GM19397 (cell line): ENCODE results near the gene TSC2.
"Not testable (repeated sequence)": the region's sequence is repeated elsewhere in the genome, so short reads cannot be mapped to it uniquely, and the experiment has no call there.

Experiments
- ATAC-seq: cut with Tn5 transposase; IDR thresholded peaks from one replicate; pipeline ENCODE4 v1.9.1; 2021; ENCODE audit warnings: mild to moderate bottlenecking, moderate library complexity; ENCODE audit not compliant: unreplicated experiment

The TSC2 gene

DNA sequence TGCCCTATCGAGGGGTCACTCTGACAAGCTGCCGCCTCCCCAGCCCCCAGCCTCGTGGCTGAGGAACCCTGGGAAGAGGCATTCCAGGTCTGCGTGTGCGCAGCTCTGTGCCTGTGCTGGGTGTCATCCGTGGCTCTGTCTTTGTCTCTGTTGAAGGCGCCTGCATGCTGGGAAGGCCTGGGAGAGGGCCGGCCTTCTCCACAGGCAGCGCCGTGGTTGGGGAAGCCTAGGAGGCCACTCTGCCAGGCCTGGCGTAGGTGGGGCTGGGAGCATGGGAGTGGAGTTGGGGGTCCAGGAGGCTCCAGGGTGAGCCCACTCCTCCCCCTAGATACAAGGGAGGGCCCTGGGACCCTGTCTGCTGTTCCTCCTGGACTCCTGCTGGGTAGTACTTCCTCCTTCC lies 17.7 kb upstream of the TSC2 start:
- no peak for ATAC-seq

- no peak for ATAC-seq
Measured at GRCh38 chr16:2031081-2031577, 16.7 kb upstream of the TSC2 start.

DNA sequence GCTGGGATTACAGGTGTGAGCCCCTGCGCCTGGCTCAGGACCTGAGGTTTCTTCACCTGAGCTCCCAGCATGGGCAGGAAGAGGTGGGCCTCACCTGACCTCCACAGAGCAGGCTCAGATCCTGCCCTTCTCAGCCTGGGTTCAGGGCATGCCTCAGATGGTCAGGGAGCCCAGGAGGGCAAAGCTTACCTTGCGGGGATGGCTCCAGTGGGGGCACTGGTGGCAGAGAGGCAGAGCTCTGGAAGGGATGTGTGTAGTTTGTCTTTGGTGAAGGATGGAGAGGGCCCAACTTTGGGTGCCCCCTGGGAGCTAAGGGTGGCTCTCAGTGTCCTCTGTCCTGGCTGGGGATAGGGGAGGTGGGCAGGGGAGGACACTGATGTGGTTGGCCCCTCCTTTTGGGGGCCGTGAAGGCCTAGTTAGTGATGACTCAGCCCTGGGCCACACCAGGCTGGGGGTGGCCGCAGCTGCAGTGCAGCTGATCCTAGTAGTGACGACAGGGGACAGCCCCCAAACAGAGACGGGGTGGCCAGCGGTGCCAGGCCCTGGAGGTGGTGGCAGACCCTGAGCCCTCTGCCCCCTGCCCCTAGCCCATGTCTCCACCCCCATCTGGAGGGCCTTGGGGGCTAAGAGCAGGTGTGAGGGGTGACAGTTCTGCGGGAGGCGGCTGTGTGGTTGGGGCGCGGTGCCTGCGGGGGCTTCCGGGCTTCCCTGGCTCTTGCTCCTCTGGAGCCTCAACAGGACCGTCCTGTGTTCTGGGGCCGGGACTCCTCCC lies 15.3 kb upstream of the TSC2 start:
- ATAC-seq = no peak

GRCh38 chr16:2033057-2033908 lies 14.5 kb upstream of the TSC2 start:
- ATAC-seq = no peak

DNA sequence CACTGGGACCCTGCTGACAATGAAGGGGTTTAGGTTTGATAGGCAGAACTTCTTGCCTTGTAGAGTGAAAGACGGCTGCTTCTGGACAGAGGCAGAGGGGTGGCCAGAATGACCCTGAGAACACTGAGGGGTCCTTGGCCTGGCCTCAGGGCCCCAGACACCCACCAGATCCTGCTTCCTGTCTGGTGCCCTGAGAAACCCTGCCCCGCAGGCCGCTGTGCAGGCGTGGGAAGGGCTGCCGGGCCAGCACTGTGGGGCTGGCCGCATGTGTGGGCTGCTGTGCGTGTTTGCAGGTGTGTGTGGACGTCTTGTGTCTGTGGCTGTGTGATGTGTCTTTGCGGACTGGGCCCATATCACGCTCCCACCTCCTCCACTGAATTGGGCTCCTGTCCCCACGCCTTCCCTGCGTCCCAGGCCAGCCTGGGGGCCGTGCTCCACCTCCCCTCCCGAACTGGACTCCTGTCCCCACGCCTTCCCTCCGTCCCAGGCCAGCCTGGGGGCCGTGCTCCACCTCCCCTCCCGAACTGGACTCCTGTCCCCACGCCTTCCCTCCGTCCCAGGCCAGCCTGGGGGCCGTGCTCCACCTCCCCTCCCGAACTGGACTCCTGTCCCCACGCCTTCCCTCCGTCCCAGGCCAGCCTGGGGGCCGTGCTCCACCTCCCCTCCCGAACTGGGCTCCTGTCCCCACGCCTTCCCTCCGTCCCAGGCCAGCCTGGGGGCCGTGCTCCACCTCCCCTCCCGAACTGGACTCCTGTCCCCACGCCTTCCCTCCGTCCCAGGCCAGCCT lies 13.7 kb upstream of the TSC2 start:
- not testable (repeated sequence) for ATAC-seq

DNA sequence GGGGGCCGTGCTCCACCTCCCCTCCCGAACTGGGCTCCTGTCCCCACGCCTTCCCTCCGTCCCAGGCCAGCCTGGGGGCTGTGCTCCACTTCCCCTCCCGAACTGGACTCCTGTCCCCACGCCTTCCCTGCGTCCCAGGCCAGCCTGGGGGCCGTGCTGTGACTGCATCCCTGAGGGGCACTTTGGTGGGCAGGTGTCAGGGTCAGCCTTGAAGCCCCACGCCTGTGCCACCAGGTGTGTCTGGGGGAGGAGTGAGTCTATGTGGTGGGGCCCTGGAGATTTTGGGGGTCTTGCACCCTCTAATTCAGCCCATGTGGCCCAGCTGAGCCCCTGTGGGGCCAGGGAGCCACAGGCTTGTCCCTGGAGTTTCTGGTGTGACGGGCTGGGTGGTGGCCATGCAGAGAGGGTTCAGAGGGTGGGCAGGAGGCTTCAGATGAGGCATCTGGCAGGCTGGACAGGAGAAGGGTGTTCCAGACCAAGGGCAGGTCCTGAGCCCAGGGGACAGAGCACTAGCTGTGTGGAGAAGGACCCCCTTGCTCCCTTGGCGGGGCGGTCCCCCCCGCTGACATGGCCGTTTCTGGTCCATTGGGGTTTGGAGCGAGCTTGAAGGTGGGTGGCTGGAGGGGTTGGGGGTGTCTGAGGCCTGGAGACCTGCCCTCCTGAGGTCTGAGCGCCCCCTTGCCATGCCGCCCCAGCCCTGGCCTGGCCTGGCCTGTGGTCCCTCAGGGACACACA lies 12.9 kb upstream of the TSC2 start:
- no peak for ATAC-seq

GRCh38 chr16:2035431-2036199 lies 12.2 kb upstream of the TSC2 start:
- no peak for ATAC-seq

GRCh38 chr16:2036200-2036966 lies 11.4 kb upstream of the TSC2 start:
- ATAC-seq = no peak

DNA sequence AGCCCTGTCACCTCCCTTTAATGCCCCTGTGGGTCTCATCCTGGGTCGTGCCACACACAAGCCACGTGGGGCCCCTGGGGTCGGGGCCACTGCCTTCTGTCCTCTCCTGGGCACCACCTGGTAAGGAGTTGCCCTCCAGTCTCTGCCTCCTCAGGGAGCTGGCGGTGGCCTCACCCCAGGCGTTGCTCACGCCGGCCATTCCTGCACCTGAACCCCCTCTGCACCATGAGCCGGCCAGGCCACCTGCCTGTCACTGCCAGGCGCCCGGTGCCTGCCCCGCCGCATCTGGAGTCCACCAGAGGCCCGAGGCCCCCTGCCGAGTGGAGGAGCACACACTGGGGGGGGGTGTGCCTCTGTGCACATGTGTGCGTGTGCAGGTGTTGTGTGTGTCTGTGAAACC lies 10.7 kb upstream of the TSC2 start:
- ATAC-seq = no peak

DNA sequence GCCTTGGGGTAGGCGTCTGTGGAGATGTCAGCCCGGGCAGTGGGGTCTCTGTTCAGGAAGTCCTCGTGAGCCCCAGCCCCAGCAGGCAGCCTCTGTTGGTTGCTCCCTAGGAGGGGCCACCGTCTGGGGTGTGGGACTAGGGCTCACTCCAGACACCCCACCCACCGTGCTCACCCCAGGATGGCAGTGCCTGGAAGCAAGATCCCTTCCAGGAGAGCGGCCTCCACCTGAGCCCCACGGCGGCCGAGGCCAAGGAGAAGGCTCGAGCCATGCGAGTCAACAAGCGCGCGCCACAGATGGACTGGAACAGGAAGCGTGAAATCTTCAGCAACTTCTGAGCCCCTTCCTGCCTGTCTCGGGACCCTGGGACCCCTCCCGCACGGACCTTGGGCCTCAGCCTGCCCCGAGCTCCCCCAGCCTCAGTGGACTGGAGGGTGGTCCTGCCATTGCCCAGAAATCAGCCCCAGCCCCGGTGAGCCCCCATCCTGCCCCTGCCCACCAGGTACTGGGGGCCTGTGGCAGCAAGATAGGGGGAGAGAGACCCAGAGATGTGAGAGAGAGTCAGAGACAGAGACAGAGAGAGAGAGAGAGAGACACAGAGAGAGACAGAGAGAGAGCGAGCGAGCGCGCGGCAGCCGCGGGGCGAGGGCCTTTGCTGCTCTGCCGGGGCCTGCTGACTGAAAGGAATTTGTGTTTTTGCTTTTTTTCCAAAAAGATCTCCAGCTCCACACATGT lies 10.0 kb upstream of the TSC2 start:
- ATAC-seq = no peak

GRCh38 chr16:2038382-2039231 lies 9.2 kb upstream of the TSC2 start:
- no peak for ATAC-seq

DNA sequence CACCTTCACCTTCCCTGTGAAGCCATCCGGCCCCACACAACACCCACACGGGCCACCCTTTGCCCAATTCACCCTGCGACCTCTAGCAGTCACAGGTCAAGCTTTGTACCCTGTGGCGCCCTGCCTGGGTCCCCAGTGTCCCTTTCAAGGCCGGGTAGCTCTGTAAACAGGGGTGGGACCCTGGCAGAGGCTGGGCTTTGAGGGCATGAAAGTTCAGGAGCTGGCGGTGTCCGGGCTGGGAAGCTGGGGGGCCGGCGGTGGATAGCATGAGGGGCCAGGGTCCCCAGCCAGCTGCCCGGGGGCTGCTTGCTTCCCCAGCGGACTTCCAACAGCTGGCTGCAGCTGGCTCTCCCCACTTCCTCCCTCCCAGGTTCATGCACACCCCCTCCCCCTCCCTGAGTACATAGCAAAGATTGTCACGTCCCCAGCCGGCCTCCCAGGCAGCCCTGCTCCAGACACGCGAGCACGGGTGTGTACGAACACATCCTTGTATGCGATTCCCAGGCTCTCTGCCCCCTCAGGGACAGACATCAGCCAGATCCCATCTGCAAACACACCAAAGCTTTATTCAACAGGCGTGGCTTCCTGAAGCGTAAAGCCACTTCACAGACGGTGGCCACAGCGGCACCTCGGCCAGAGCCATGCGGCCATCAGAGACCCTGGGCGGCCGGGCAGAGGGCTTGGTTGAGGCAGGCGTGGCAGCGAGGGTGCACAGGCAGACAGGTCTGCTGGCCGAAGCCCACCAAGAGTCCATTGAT lies 8.3 kb upstream of the TSC2 start:
- ATAC-seq = no peak

- ATAC-seq = no peak
Measured at GRCh38 chr16:2040041-2040786, 7.6 kb upstream of the TSC2 start.

GRCh38 chr16:2040787-2041522 lies 6.8 kb upstream of the TSC2 start:
- no peak for ATAC-seq
